Left ventricle myocardium inferior (tissue), 1 donor: Measurements from ENCODE around the gene IMP4. TPM values are rescaled to one million over a fixed set of nuclear protein-coding genes. Genes with fewer than 3 reads are reported as not detected.

Experiments used
- DNase-seq: peaks from one replicate; pipeline ENCODE4 v3.0.0-alpha.2; 2020
- H3K27ac ChIP-seq: fragments of 200-600 bp; replicated peaks from 2 replicates; pipeline ENCODE4 v1.8.0; 2021
- H3K27me3 ChIP-seq: fragments of 200-600 bp; 2 replicates; pipeline ENCODE4 v1.8.0; 2021; ENCODE audit warnings: low read depth
- H3K36me3 ChIP-seq: fragments of 200-600 bp; 2 replicates; pipeline ENCODE4 v1.8.0; 2021
- H3K4me1 ChIP-seq: fragments of 200-600 bp; 2 replicates; pipeline ENCODE4 v1.8.0; 2021
- H3K4me3 ChIP-seq: fragments of 200-600 bp; 2 replicates; pipeline ENCODE4 v1.8.0; 2021; ENCODE audit warnings: mild to moderate bottlenecking, moderate library complexity
- H3K9me3 ChIP-seq: fragments of 200-600 bp; replicated peaks from 2 replicates; pipeline ENCODE4 v1.8.0; 2021
- intact Hi-C: fragments of 100-400 bp; cut with micrococcal nuclease; formaldehyde crosslinking; loops from one replicate; pipeline ENCODE4 v1.11.0; 2022
- total RNA-seq: library from RNA; stranded (reverse); fragmentation: NEBNext Ultra II Directional; extraction: Animal tissue kit (Norgen Biotek cat#: 25700); gene quantifications from one replicate; pipeline ENCODE4 v1.2.1, GENCODE V29; 2021
- TF ChIP-seq, protein P1 (sequence below): fragments of 200-600 bp; IDR thresholded peaks from 2 replicates; pipeline ENCODE4 v1.8.0; 2021; ENCODE audit warnings: antibody characterized with exemption, mild to moderate bottlenecking, borderline replicate concordance
- donor health status: DM: no; HTN: yes; CAD: no; lungs with severe emphysema.

Gene IMP4
- total RNA-seq, 1 donor from 2014 or later = 57.2 TPM

DNA sequence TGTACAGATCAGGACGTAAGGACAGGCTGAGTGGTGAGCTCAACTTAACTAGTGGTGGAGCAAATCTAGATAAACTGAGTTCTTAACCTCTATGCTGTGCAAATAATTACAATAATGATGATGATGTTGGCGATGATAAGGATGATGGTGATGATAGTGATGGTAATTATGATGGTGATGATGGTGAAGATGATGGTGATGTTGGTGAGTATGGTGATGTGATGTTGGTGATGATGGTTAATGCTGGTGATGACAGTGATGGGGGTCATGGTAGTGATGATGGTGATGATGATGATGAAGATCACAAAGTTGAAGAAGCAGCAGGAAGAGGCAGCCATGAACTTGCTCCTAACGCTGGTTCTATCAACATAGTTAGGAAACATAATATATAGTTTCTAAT is 38.0 kb upstream of the IMP4 start:
- Histone ChIP-seq H3K36me3 (no peaks in the 10 kb centered on the region), H3K9me3 (no peaks in the 10 kb centered on the region), H3K27me3 (peaks cover 13% of the 10 kb centered on the region), H3K4me3 (no peak overlapping the region), H3K4me1 (no peaks in the 10 kb centered on the region), H3K27ac (no peak overlapping the region)
- DNase-seq = no peak
- intact Hi-C loops = no loop called here
- TF ChIP-seq, protein P1, sequence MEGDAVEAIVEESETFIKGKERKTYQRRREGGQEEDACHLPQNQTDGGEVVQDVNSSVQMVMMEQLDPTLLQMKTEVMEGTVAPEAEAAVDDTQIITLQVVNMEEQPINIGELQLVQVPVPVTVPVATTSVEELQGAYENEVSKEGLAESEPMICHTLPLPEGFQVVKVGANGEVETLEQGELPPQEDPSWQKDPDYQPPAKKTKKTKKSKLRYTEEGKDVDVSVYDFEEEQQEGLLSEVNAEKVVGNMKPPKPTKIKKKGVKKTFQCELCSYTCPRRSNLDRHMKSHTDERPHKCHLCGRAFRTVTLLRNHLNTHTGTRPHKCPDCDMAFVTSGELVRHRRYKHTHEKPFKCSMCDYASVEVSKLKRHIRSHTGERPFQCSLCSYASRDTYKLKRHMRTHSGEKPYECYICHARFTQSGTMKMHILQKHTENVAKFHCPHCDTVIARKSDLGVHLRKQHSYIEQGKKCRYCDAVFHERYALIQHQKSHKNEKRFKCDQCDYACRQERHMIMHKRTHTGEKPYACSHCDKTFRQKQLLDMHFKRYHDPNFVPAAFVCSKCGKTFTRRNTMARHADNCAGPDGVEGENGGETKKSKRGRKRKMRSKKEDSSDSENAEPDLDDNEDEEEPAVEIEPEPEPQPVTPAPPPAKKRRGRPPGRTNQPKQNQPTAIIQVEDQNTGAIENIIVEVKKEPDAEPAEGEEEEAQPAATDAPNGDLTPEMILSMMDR = no peak

DNA sequence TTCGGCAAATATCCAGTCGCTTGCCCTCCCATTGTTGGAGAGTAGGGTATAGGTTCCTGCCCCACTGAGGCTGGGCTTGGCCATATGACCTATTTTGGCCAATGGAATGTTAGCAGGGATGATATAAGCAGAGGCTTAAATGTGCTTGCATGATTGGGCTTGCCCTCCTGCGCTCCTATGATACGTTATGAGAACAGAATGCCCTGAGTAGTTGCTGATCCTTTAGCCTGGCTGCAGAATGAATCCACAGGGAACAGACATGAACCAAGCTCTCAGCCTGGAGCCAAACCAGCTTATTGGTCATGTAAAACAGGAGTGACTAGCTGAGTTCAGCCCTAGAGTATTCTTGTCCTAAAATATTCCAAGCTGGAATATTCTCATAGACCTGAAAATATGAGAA is 34.8 kb upstream of the IMP4 start:
- TF ChIP-seq, protein P1 = no peak
- no peak overlapping the region for H3K4me3 ChIP-seq
- peaks cover 5% of the 10 kb centered on the region for H3K4me1 ChIP-seq
- no peak overlapping the region for H3K27ac ChIP-seq
- no peaks in the 10 kb centered on the region for H3K27me3 ChIP-seq
- no peaks in the 10 kb centered on the region for H3K9me3 ChIP-seq
- no peak for DNase-seq
- intact Hi-C loops = no loop called here
- H3K36me3 ChIP-seq = no peaks in the 10 kb centered on the region

DNA sequence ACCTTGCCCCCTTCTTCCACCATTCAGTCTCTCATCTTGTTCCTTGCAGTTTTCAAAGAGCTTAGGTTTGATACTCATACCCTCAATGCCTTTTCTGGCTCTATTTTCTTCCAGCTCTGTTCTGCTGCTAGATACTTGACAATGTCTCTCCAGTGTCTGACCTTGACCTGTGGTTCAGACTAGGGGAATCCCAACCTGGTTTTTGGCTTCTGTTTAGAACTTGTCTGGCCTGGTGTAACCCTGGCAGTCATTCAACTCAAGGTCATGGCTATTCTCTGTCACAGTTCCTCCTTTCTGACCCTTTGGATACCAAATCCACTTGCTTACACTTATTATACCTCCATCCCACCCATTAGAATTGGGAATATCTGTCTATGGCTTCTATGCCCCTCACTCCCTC is 31.8 kb upstream of the IMP4 start:
- H3K4me3 ChIP-seq = no peak overlapping the region
- intact Hi-C loops = no loop called here
- peaks cover 20% of the 10 kb centered on the region for H3K27me3 ChIP-seq
- DNase-seq = no peak
- no peaks in the 10 kb centered on the region for H3K9me3 ChIP-seq
- TF ChIP-seq, protein P1 = no peak
- H3K4me1 ChIP-seq = peaks cover 5% of the 10 kb centered on the region
- no peak overlapping the region for H3K27ac ChIP-seq
- H3K36me3 ChIP-seq = no peaks in the 10 kb centered on the region

DNA sequence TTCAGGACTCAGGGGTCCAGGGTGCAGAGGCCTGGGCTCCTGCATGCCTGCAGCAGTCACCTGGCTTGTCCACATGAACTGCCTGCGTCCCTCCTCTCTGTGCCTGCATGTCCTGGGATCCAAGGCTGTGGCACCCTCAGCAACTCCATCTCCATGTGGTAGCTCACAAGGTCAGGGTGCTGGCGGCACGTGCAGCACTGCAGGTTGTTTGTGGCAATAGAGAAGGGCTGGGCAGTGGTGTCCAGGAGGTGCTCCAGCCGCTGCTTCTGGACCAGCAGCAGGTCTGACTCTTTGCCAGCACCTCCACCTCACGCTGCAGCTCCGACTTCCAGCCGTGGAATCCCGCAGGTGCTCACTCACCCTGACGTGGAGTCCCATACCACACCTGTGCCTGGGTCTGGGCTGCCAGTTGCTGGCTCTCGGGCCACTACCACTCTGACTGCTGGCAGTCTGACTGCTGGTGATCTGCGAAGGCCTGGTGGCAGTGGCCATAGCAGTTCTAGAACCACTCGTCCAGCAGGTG is 28.8 kb upstream of the IMP4 start:
- TF ChIP-seq, protein P1 = no peak
- Histone ChIP-seq H3K4me1 (peaks cover 5% of the 10 kb centered on the region), H3K4me3 (no peak overlapping the region), H3K27me3 (peaks cover 20% of the 10 kb centered on the region), H3K27ac (no peak overlapping the region), H3K9me3 (no peaks in the 10 kb centered on the region), H3K36me3 (no peaks in the 10 kb centered on the region)
- intact Hi-C loops = no loop called here
- no peak for DNase-seq

DNA sequence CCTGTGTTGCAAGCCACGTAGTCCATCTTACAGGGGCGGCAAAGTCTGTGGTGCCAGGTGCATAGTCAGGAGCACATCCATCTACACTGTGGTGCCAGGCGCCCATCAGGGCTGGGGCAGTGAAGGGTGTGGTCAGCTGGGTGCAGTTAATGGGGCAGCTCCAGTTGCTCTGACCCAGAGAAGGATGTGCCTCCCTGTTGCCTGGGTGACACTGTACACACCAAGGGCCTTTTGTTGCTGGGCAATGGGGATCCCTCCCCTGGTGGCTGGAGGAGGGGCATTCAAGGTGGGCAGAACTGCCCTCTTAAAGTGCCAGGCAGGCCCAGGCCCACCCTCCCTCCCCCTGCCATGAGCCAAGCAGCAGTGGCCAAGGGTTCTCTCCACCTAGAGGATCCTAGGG is 28.3 kb upstream of the IMP4 start:
- Histone ChIP-seq H3K36me3 (no peaks in the 10 kb centered on the region), H3K27me3 (peaks cover 20% of the 10 kb centered on the region), H3K4me1 (peaks cover 5% of the 10 kb centered on the region), H3K9me3 (no peaks in the 10 kb centered on the region), H3K27ac (no peak overlapping the region), H3K4me3 (no peak overlapping the region)
- intact Hi-C loops = no loop called here
- TF ChIP-seq, protein P1 = no peak
- DNase-seq = no peak
